BJ (cell line): ENCODE measurements around the gene INTS14. TPM values are rescaled to one million over a fixed set of nuclear protein-coding genes. Genes with fewer than 3 reads are reported as not detected.
"Not testable (repeated sequence)": the region's sequence is repeated elsewhere in the genome, so short reads cannot be mapped to it uniquely, and the experiment has no call there.

Experiments used
- CTCF ChIA-PET: fragments of 350-600 bp; formaldehyde crosslinking; extraction: SDS; loops from one replicate; lab custom pipeline; 2021; ENCODE audit warnings: antibody characterized with exemption, inconsistent platforms; lab: Yijun Ruan, JAX
- POLR2A ChIA-PET: fragments of 300-600 bp; sonication (Branson Sonifier 250); formaldehyde crosslinking; extraction: SDS; loops from one replicate; lab custom pipeline; 2021; ENCODE audit warnings: antibody characterized with exemption; lab: Charles Lee
- DNase-seq: peaks from one replicate; pipeline ENCODE4 v3.0.0-alpha.2; 2011; ENCODE audit warnings: low read depth
- H3K27me3 ChIP-seq: 2 replicates; pipeline ENCODE4 v1.6.0; 2011; ENCODE audit warnings: low read length; ENCODE audit not compliant: control insufficient read depth, insufficient read depth
- H3K36me3 ChIP-seq: 2 replicates; pipeline ENCODE4 v1.5.1; 2011; ENCODE audit warnings: low read length; ENCODE audit not compliant: control insufficient read depth, insufficient read depth
- H3K4me3 ChIP-seq: 2 replicates; pipeline ENCODE4 v1.5.1; 2011; ENCODE audit warnings: low read depth, mild to moderate bottlenecking, control low read depth, low read length
- CTCF ChIP-seq: IDR thresholded peaks from 2 replicates; pipeline ENCODE4 v1.5.1; 2011; ENCODE audit warnings: low read depth, mild to moderate bottlenecking, control low read depth, inconsistent platforms, low read length, moderate library complexity; ENCODE audit not compliant: insufficient read depth
- polyA plus RNA-seq: library from polyadenylated mRNA; depleted of rRNA; stranded (reverse); fragments of >200 nt; gene quantifications from 2 replicates; pipeline ENCODE4 v1.2.3, GENCODE V29; 2011

Gene INTS14
- polyA plus RNA-seq, 1 experiment: 37.3 TPM

- Histone ChIP-seq H3K27me3 (no peaks in the 10 kb centered on the region), H3K36me3 (no peaks in the 10 kb centered on the region), H3K4me3 (no peak overlapping the region)
- CTCF ChIA-PET: interaction anchor here (0.7 kb wide), 1 partner anchor 9 kb away, joined by 3 read pairs; the partner anchor contains the start of gene INTS14
- POLR2A ChIA-PET: no interaction called here
- no peak for DNase-seq
- TF ChIP-seq CTCF: no peak
These were observed 8.8 kb upstream of the INTS14 start for GRCh38 chr15:65619626-65620290.

GRCh38 chr15:65618560-65619109 lies 7.7 kb upstream of the INTS14 start:
- H3K36me3 ChIP-seq: no peaks in the 10 kb centered on the region
- no peak for DNase-seq
- no peak for TF ChIP-seq CTCF
- ChIA-PET CTCF (no interaction called here), POLR2A (no interaction called here)
- H3K27me3 ChIP-seq: no peaks in the 10 kb centered on the region
- no peak overlapping the region for H3K4me3 ChIP-seq

DNA sequence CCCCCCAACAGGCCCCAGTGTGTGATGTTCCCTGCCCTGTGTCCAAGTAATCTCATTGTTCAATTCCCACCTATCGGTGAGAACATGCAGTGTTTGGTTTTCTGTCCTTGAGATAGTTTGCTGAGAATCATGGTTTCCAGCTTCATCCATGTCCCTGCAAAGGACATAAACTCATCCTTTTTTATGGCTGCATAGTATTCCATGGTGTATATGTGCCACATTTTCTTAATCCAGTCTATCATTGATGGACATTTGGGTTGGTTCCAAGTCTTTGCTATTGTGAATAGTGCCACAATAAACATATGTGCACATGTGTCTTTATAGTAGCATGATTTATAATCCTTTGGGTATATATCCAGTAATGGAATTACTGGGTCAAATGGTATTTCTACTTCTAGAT lies 5.0 kb upstream of the INTS14 start:
- H3K36me3 ChIP-seq, H3K27me3 ChIP-seq, DNase-seq, POLR2A ChIA-PET, H3K4me3 ChIP-seq, CTCF ChIA-PET: not testable (repeated sequence)

DNA sequence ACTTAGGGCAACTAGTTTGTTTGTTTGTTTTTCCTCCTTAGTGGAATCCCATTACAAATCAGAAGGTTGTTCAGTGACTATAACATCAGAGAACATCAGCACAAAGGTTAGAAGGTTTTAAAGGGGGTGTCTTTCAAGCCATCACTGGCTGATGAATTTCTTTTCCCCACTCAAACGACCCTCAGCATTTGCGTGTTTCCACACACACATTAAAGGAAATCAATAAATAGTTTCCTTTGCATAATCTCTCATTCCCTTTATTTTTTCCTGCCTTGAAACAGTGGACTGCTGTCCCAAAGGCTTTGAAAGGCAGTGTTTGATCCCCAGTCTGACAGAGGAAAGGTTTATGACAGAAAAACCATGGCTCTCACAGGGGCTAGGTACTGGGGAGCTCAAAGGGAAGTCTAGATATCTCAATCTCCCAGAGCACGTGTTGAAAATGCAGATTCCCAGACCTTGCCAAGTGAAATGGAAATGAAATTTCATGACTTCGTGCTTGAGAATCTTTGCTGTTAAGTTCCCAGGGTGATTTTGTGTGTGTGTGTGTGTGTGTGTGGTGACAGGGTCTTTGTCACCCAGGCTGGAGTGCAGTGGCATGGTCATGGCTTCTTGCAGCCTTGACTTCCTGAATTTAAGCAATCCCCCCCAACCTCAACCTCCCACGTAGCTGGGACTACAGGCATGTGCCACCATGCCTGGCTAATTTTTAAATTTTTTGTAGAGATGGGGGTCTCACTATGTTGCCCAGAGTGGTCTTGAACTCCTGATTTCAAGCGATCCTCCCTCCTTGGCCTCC lies 2.2 kb upstream of the INTS14 start:
- H3K27me3 ChIP-seq: no peaks in the 10 kb centered on the region
- H3K4me3 ChIP-seq: no peak overlapping the region
- ChIA-PET POLR2A (no interaction called here), CTCF (interaction anchor here (0.6 to 1.6 kb wide), 3 partner anchors 26 to 147 kb away, joined by 3 to 5 read pairs (median 3); no protein-coding TSS in a partner anchor)
- H3K36me3 ChIP-seq: no peaks in the 10 kb centered on the region
- no peak for TF ChIP-seq CTCF
- DNase-seq: no peak

- Histone ChIP-seq H3K36me3 (no peaks in the 10 kb centered on the region), H3K27me3 (no peaks in the 10 kb centered on the region), H3K4me3 (no peak overlapping the region)
- no peak for DNase-seq
- TF ChIP-seq CTCF: no peak
- ChIA-PET POLR2A (no interaction called here), CTCF (interaction anchor here (0.9 to 1.6 kb wide), 3 partner anchors 26 to 217 kb away, joined by 3 to 5 read pairs (median 3); no protein-coding TSS in a partner anchor)
These were observed 1.6 kb upstream of the INTS14 start for GRCh38 chr15:65612616-65612946.
